HuH-7 (cell line): ENCODE measurements around the gene STAG3.
"Not testable (repeated sequence)": the region's sequence is repeated elsewhere in the genome, so short reads cannot be mapped to it uniquely, and the experiment has no call there.

Experiments used
- DNase-seq: peaks from one replicate; pipeline ENCODE4 v3.0.0; 2011; ENCODE audit warnings: low spot score

The STAG3 gene

DNA sequence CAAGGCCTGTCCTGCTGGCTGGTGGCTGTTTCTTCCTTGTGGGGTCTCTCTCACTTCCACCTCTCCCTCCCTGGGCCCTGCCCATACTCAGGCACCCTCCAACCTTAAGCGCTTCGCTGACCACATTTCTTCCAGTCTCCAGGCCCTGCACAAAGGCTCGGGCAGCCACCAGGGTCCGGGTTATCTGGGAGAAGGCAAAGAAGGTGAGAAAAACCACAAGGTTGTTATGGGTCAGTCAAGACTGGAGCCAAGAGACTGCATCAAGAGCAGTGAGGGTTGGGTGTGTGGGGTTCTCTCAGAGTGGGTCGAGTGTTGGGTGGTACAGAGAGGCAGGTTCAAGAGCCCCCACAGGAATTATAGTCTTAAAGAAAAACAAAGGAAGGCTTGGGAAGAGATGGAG, 3.1 kb upstream of the STAG3 start:
- DNase-seq: no peak

DNA sequence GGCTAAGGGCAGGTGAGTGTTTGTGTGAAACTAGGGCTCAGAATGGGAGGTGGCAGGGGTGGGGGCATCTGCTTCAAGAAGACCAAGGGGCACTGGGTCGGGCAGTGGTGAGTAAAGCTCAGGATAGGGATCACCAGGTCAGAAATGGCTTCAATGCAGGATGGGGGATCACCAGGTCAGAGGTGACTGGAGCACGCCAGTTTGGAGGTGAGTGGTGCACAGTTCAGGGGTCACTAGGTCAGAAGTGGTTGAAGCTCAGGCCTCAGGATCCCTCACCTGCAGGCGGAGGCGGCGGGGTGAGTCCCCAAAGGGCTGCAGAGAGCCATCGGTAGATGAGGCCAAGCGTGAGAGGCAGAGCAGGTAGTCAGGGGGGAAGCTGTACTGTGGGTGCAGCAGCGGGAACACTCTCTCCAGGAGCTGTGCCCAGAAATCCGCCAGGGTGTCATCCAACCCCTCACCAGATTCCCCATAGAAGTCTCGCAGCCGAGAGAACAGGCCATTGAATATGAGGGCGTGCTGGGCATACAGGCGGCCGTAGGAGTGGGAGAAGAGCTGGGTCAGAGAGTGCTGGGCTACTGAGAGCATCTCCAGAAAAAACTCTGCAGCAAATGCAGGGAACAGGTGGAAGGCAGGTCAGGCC, 2.3 kb upstream of the STAG3 start:
- no peak for DNase-seq

DNA sequence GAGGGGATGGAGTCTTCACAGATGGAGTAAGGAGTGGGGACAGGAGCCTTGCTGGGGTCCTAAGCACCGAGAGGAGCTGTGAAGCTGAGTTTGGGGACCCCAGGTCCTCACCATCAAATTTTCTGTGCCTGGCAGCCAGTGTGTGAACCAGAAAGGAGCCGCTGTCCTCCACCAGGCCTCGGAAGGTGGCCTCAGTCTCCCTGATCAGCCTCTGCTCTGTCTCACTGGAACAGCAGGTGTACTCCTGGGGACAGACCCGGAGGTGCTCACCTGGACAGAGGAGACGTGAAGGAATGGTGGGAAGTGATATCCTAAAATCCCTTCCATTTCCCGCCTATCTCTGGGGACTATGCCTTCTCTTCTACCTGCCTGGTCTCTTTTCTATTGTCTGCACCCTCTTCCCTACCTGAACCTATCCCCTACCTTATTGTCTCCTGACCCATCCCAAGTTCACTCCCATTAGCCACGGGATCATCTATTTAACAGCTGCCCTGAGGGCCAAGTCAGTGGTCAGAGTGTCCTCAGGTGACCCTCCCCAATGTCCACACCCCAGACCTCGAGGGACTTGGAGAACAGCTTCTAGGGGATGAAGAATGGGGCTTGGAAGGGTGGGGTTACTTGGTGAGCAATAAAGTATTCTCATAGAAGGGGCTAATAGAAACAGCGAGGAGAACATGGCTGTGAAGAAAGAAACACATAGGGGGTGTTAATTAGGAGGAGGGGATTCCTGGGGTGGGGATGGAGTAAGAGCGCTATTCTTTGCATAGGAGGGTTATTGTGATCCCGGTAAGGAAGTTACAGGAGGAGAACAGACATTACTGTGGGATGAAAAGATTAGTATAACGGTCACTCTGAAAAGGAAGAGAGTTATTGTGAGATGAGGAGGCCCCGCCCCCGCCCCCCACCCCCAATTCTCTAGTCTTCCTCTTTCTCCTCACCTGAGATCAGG, 1.3 kb upstream of the STAG3 start:
- no peak for DNase-seq

DNA sequence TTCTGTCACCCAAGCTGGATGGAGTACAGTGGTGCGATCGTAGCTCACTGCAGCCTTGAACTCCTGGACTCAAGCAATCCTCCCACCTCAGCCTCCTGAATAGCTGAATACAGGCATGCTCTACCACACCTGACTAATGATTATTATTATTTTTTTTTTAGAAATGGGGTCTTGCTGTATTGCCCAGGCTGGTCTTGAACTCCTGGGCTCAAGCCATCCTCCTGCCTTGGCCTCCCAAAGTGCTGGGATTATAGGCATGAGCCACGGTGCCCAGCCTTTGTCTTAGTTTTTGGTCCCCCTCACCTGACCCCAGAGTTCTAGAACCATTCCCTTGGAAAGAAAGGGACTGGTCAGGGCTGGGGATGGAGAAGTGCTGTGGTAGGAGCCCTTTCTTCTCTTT, 2.4 kb downstream of the STAG3 start:
- not testable (repeated sequence) for DNase-seq

DNA sequence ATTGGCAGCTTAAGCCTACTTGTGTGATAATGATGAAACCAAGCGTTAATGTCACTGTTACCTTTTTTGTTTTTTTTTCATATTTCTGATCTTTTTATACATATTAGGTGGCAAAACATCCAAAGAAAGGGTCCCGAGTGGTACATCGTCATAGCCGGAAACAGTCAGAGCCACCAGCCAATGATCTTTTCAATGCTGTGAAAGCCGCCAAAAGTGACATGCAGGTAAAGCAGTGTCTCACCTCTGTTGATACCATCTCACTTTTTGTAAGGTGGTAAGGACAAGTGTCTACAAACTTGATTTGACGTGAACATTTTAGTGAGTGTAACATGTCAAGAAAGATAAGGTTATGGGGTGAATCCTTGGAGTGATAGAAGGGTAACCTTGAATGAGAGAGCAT, 4.9 kb downstream of the STAG3 start:
- DNase-seq: not testable (repeated sequence)

DNA sequence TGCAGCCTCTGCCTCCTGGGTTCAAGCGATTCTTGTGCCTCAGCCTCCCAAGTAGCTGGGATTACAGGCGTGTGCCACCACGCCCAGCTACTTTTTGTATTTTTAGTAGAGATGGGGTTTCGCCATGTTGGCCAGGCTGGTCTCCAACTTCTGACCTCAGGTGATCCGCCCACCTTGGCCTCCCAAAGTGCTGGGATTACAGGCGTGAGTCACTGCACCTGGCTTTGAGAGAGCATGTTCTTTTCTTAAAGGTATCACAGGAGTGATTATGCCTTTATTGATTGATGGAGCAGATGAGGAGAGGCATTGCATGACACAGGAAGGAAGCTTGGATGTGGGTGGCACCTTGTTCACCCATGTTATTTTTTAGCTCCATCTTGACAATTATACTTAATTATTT, 5.4 kb downstream of the STAG3 start:
- not testable (repeated sequence) for DNase-seq

DNA sequence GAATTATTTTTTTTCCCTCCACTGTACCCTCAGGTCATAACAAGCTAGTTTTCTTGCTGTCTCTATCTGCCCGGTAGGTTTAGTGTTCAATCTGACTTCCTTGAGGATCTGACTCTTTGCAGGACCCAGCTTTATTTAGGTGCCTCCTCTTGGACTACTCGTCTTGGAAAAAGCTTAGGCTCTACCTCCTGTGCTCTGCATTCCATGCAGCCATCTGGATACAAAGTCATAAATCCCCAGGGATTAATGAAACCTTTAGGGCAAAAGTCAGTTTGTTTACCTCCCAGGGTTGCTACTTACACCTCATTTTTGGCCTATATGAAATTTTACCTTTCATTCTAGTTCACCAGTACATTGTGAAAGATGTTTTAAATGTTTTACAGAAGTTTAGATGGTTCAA, 8.0 kb downstream of the STAG3 start:
- no peak for DNase-seq

DNA sequence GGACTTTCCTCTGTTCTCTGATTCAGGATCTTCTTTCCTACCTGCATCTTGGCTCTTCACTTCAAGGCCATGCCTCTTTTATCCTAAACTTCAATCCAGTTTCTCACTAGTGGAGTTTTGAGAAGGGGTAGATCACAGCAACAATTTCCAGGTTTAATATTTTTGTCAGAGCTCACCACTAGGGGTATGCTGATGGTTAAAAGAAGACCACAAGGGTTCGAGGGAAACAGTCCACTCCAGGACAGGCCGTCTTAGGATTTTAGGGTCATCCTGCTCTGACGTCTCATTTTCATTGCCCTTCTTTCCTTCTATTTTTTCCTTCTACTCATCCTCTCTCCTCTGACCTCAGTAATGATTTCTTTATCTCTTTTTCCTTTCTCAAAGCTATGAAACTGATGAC, 11.3 kb downstream of the STAG3 start:
- DNase-seq: no peak

DNA sequence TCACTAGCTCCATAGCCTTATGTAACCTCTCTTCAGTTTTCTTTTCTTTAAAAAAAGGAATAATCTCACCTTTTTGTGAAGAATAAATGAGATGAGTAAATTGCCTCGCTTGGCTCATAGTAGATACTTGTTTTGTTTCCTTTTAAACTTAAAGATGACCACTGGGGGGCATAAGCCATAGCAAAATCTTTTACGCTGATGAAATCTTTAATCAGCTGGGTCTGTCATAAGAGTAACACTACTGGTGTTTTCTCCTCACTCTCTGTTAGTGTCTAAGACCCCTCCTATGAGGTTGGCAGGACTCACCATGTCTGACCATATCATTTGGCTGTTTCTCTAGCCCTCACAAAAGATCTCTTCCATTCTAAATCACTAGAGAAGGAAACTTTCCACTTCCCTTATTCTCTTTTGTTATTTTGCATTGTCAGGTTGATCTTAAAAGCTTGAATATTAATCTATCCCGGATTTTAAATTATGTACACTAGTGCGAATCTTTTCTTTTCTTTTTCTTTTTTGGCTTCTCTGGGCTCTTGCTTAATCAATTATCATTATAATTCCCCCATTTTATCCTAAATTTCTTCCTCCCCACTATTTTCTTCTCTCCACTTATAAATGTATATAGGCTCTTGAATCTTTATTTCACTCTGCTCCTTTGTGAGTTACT, 12.5 kb downstream of the STAG3 start:
- DNase-seq: no peak

DNA sequence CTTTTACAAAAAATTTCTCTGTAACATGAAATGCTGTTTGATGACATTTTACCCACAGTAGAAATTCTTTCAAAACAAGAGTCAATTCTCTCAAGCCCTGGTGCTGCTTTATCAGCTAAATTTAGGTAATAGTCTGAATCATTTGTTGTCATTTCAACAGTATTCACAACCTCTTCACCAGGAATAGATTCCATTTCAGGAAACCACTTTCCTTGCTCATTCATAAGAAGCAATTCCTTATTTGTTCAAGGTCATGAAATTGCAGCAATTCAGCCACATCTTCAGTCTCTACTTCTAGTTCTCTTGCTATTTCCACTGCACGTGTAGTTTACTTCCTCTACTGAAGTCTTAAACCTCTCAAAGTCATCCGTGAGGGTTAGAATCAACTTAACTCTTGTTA, 14.1 kb downstream of the STAG3 start:
- no peak for DNase-seq

DNA sequence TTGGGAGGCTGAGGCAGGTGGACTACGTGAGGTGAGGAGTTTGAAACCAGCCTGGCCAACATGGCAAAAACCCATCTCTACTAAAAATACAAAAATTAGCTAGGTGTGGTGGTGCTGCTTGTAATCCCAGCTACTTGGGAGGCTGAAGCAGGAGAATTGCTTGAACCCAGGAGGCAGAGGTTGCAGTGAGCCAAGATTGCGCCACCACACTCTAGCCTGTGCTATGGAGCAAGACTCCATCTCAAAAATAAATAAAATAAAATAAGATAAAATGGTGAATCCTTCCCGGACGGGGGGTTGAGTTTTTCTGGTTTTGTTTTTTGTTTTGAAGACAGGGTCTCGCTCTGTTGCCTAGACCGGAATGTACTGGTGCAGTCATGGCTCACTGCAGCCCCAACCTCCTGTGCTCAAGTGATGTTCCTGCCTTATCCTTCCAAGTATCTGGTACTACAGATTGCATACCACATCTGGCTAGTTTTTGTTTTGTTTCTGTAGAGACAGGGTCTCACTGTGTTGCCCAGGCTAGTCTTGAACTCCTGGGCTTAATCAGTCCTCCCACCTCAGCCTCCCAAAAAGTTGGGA, 14.7 kb downstream of the STAG3 start:
- not testable (repeated sequence) for DNase-seq

DNA sequence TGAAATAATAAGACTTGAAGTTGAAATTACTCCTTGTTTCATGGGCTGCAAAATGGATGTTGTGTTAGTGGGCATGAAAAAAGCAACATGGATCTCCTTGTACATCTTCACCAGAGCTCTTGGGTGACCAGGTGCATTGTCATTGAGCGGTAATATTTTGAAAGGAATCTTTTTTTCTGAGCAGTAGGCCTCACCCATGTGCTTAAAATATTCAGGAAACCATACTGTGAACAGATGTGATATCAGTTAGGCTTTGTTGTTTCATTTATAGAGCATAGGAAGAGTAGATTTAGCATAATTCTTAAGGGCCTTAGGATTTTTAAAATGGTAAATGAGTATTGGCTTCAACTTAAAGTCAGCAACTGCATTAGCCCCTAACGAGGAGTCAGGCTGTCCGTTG, 15.3 kb downstream of the STAG3 start:
- no peak for DNase-seq

DNA sequence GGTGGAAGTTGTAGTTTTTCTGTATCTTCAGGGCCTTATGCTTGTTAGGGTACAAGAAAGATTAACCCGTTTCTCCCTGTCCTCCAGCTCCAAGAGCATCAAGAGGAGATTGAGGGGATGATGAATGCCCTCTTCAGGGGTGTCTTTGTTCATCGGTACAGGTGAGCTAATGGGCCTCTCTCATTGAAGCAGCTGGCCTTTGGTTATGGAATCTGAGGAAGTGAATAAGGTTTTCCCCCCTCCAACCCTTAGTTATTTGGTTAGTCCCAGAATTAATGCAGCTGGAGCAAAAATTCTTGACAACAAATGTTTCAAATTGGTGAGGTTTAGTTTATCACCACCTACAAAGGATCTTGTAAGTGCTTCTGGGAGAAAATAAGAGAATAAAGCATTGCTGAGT, 17.5 kb downstream of the STAG3 start:
- DNase-seq: no peak

DNA sequence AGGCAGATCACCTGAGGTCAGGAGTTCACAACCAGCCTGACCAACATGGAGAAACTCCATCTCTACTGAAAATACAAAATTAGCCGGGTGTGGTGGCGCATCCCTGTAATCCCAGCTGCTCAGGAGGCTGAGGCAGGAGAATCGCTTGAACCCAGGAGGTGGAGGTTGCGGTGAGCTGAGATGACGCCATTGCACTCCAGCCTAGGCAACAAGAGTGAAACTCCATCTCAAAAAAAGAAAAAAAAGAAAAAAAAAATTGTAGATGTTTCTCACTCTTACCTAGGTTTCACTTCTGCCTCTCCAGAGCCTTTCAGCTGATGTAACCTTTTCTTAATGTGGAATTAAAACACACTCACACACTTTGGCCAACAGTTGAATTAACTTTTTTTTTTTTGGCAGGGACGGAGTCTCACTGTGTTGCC, 18.2 kb downstream of the STAG3 start:
- not testable (repeated sequence) for DNase-seq

DNA sequence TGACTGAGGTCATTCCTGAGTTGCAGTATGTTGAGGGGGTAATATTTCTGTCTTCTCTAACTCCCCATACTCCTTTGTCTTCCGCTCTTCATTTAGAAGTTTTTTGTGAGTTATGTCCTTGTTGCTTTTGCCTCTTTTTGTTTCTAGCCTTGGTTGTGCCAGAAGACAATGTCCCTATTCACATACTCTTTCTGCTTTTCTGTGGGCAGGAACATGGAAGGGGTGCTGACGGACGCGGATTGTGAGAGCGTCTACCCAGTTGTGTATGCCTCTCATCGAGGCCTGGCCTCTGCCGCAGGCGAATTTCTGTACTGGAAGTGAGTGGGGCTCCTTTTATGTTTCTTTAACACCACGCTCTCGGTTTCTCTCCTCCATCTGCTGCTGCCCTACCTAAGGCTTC, 20.5 kb downstream of the STAG3 start:
- DNase-seq: no peak

DNA sequence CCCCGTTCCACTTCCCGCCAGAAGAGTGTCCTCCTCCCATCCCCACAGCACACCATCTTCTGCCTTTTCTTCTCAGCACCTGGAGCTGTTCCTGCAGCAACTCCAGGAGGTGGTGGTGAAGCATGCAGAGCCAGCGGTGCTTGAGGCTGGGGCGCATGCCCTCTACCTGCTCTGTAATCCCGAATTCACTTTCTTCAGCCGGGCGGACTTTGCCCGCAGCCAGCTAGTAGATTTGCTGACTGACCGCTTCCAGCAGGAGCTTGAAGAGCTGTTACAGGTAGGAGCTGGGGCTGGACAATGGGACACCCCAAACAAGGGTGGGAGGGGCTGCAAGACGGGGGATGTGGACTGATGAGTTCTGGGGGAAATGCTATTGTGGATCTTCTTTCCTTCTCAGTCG, 23.0 kb downstream of the STAG3 start:
- peak; percentile 45 for DNase-seq

DNA sequence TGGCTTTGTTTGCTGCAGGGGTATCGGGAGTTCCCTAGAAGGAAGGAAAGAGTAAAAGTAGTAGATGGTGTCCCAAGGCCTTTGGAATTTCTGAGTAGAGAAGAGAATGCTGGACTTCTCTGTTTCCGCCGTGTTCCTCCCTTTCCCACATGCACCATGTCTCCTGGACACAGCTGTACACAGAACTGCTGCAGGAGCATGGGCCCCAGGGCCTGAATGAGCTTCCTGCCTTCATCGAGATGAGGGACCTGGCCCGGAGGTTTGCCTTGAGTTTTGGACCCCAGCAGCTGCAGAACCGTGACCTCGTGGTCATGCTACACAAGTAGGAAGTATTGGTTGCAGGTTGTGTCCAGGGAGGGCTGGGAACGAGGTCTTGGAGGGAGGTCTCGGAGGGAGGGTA, 26.7 kb downstream of the STAG3 start:
- DNase-seq: no peak

DNA sequence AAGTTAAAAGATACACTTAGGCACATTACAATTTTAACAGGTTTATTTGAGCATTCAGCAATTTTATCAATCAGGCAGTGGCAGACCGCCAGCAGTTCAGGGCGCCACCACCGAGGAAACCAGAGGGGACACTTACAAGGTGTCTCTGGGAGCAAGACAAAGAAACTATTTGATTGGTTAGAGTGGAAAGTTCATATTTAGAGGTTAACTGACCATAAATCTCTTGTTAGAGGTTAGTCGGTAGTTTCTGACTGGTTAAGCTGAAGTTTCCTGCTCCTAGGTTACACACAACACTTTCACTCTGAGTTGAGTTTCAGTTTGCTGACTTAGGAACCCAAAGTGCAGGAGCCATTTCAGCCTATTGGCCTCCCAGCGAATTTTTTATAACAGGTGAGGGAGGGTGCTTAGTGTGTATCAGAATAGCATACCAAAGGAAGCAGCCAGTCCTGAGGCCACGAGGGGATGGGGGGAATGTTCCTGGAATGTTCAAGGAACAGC, 31.2 kb downstream of the STAG3 start:
- no peak for DNase-seq

DNA sequence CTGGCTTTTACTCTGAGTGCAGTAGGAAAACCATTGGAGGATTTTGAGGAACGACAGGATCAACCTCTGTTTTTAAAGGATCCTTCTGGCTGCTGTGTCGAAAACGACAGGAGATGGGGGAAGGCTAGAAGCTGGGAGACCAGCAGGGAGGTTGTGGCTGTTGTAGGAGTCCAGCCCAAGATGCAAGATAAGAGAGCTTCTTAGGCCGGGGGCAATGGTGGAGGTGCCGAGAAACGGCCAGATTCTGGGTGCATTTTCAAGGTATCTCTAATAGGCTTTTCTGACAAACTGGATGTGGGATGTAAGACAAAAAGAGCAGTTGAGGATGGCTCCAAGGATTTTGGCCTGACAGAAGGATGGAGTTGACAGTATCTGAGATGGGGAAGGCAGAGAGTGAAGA, 31.8 kb downstream of the STAG3 start:
- DNase-seq: no peak

DNA sequence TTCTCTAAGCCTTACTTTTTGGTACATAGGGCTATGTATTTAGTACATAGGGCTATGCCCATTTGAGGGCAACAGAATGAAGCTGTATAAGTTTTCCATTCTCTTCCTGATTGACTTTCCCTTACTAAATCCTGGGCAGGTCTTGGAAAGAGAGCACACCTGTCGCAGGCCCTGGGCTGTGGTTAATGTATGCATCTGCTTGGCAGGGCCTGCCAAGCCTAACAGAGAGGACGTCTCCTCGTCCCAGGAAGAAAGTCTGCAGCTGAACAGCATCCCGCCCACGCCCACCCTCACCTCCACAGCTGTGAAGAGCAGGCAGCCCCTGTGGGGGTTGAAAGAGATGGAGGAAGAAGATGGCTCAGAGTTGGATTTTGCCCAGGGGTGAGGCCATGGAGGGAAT, 33.1 kb downstream of the STAG3 start:
- DNase-seq: no peak

DNA sequence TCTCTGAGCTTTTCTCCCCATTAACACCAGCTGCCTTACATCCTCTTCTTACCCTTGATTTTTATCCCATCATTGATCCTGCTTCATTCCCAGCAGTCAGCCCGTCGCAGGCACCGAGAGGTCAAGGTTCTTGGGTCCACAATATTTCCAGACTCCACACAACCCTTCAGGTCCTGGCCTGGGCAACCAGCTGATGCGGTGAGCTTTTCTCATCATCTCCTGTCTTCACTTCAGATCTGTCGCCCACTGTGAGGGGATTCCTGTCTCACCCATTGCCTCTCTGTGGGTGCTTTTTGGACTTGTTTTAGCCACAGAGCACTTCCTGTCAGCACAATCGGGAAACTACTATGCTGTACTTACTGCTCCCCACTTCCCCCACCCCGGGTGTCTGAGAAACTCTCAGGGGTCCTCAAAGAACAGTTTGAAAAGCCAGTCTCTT, 33.6 kb downstream of the STAG3 start:
- no peak for DNase-seq

DNA sequence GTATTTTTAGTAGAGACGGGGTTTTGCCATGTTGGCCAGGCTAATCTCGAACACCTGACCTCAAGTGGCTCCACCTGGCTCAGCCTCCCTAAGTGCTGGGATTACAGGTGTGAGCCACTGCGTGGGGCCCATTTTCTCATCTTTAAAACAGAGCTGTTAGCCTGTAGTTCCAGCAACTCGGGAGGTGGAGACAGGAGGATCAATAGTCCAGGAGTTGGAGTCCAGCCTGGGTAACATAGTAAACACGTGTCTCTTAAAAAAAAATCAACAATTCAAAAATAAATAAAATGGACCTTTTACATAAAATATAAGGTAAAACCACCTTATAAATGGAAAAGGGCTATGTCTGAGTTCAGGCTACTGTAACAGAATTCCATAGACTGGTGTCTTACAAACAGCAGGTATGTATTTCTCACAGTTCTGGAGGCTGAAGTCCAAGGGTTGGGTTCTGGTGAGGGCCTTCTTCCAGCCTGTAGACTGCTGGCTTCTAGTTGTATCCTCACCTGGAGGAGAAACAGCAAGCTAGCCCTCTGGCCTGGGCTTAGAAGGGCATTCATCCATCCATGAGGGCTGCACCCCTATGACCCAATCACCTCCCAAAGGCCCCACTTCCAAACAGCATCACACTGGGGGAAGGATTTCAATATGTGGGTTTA, 35.0 kb downstream of the STAG3 start:
- DNase-seq: no peak
